NT2/D1 (cell line): ENCODE data around the gene IL1F10.

Source experiments
- DNase-seq: peaks from one replicate; pipeline ENCODE4 v3.0.0-alpha.2; 2011; ENCODE audit warnings: low read depth, low spot score
- H3K27me3 ChIP-seq: 2 replicates; pipeline ENCODE4 v1.6.0; 2011; ENCODE audit warnings: mild to moderate bottlenecking; ENCODE audit not compliant: insufficient read length, insufficient read depth
- H3K36me3 ChIP-seq: 2 replicates; pipeline ENCODE4 v1.6.1; 2011; ENCODE audit warnings: mild to moderate bottlenecking, low read length, mixed read lengths; ENCODE audit not compliant: insufficient read depth, insufficient read length
- H3K4me1 ChIP-seq: 2 replicates; pipeline ENCODE4 v1.5.1; 2011; ENCODE audit not compliant: insufficient read depth, insufficient read length
- H3K4me3 ChIP-seq: 2 replicates; pipeline ENCODE4 v1.5.1; 2011; ENCODE audit warnings: low read depth; ENCODE audit not compliant: insufficient read length
- H3K9ac ChIP-seq: 2 replicates; pipeline ENCODE4 v1.6.0; 2011; ENCODE audit warnings: low read depth; ENCODE audit not compliant: insufficient read length
- H3K9me3 ChIP-seq: 2 replicates; pipeline ENCODE4 v1.5.1; 2011; ENCODE audit warnings: mild to moderate bottlenecking, low read length; ENCODE audit not compliant: insufficient read depth
- SUZ12 ChIP-seq: IDR thresholded peaks from 2 replicates; pipeline ENCODE4 v1.6.1; 2011; ENCODE audit not compliant: insufficient read length, insufficient read depth; ENCODE audit errors: extremely low read depth
- YY1 ChIP-seq: IDR thresholded peaks from 2 replicates; pipeline ENCODE4 v1.6.1; 2011; ENCODE audit not compliant: insufficient read length, insufficient read depth
- ZNF274 ChIP-seq: IDR thresholded peaks from 2 replicates; pipeline ENCODE4 v1.6.1; 2011; ENCODE audit warnings: mild to moderate bottlenecking, low read depth, low read length

Gene IL1F10

GRCh38 chr2:113114224-113114945 is 46.6 kb downstream of the IL1F10 start:
- H3K4me1 ChIP-seq = no peaks in the 10 kb centered on the region
- no peaks in the 10 kb centered on the region for H3K27me3 ChIP-seq
- no peak for DNase-seq
- no peak overlapping the region for H3K9ac ChIP-seq
- H3K36me3 ChIP-seq = no peaks in the 10 kb centered on the region
- TF ChIP-seq SUZ12 = no peak
- TF ChIP-seq YY1 = no peak
- TF ChIP-seq ZNF274 = no peak
- H3K4me3 ChIP-seq = no peak overlapping the region
- H3K9me3 ChIP-seq = no peaks in the 10 kb centered on the region

DNA sequence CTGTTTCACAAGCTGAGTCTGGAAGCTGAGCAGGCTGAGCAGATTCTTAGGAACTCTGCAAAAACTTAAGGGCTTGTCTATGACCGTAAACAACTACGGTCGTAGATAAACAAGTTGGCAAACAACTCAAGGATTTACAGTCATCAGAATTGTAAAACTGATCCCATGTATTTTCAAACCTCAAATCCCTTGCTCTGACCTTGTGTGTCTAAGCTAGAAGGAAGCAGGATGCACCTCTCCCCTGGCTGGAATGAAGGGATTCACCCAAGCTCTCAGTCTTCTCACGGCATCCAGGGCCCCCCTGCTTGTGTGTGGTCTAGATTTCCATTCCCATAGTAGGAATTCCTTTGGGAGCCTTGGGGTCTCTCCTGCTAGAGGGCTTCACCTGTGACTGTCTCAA is 47.2 kb downstream of the IL1F10 start:
- no peak for DNase-seq

DNA sequence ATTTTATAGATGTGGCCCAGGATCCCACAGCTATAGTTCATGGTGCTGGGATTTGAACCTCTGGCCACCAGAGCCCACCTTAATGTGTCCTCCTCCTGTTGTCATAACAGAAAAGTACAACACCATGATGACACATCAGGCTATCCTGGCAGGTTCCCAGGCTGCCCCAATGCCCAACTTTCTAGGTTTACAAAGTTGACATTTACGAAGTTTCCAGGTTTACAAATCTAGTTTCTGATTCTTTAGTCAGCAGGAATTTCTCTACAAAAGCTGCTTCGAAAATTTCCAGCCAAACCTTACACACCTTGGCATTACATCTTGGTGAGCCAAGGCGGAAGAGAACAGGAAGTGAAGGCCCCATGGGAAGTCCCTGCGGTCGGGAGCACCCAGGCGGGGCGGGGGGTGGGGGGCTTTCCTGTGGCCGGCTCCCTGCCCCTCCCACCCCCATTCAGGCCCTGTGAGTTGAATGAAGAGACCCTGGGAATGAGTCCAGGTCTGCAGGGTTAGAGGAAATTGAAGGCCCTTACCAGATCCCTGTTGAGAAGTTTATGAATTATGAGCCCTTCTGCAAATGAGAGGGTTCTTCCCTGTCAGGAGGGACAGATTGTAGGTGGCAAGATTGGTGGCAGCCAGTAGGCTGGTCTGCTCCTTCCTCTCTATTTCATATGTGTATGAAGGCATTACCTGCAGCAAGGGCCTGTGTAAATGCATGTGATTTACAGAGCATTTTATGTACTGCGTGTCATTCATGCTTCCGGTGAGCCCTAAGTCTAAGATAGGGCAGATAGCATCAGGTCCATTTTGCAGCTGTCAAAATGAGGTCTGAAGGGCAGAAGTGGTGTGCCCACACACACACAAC is 48.6 kb downstream of the IL1F10 start:
- Histone ChIP-seq H3K36me3 (no peaks in the 10 kb centered on the region), H3K9me3 (no peaks in the 10 kb centered on the region), H3K4me3 (no peak overlapping the region), H3K27me3 (peaks cover 3% of the 10 kb centered on the region), H3K9ac (no peak overlapping the region), H3K4me1 (no peaks in the 10 kb centered on the region)
- DNase-seq = no peak
- TF ChIP-seq SUZ12 = no peak
- TF ChIP-seq YY1 = no peak
- TF ChIP-seq ZNF274 = no peak

More for the DNA sequence above, 47.2 kb downstream of the IL1F10 start:
- Histone ChIP-seq H3K27me3 (no peaks in the 10 kb centered on the region), H3K4me3 (no peak overlapping the region), H3K4me1 (no peaks in the 10 kb centered on the region), H3K36me3 (no peaks in the 10 kb centered on the region), H3K9me3 (no peaks in the 10 kb centered on the region), H3K9ac (no peak overlapping the region)
- no peak for TF ChIP-seq ZNF274
- no peak for TF ChIP-seq SUZ12
- no peak for TF ChIP-seq YY1

DNA sequence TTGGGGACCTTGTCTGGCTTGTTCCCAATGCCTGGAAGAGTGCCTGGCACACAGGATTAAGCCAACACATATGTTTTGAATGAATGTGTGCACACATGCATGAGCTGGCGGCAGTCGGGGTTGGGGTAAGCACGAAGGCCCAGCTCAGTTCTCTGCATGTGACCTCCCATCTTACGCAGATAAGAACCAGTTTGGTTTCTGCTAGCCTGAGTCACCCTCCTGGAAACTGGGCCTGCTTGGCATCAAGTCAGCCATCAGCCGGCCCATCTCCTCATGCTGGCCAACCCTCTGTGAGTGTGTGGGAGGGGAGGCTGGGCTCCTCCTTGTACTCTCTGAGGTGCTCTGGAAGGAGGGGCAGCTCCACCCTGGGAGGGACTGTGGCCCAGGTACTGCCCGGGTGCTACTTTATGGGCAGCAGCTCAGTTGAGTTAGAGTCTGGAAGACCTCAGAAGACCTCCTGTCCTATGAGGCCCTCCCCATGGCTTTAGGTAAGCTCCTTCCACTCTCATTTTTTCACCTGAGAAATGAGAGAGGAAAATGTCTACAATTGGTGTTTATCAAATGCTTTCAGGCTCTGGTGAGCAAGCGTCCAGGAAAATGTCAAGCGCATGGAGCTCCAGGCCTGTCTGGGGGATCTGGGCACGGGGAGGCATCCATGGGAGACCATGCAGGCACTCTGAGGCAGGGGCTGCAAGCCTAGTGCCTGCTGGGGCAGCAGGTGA is 49.9 kb downstream of the IL1F10 start:
- no peak overlapping the region for H3K9ac ChIP-seq
- peaks cover 3% of the 10 kb centered on the region for H3K27me3 ChIP-seq
- DNase-seq = no peak
- TF ChIP-seq YY1 = no peak
- no peak for TF ChIP-seq ZNF274
- no peak for TF ChIP-seq SUZ12
- H3K9me3 ChIP-seq = no peaks in the 10 kb centered on the region
- no peaks in the 10 kb centered on the region for H3K36me3 ChIP-seq
- no peaks in the 10 kb centered on the region for H3K4me1 ChIP-seq
- H3K4me3 ChIP-seq = no peak overlapping the region

DNA sequence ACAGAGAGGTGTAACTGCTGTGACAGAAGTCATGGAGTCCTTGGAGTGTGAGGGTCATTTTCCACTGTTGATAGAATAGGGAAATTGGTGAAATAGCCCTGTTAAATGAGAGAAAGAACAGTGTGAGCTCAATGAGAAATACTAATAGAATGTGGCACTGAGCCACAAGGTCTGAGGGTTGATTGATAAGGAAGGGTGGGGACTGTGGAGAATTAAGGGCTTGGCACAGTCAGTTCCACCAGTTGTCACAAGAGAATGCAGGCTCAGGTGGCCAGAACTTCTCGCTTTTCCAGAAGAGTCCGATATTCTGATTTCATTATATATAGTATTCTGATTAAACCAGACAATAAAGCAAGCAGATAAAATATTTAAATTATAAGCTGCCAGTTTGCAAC is 50.5 kb downstream of the IL1F10 start:
- H3K9me3 ChIP-seq = no peaks in the 10 kb centered on the region
- no peaks in the 10 kb centered on the region for H3K4me1 ChIP-seq
- peaks cover 3% of the 10 kb centered on the region for H3K27me3 ChIP-seq
- H3K9ac ChIP-seq = no peak overlapping the region
- DNase-seq = no peak
- no peaks in the 10 kb centered on the region for H3K36me3 ChIP-seq
- no peak for TF ChIP-seq SUZ12
- no peak overlapping the region for H3K4me3 ChIP-seq

- no peak overlapping the region for H3K9ac ChIP-seq
- H3K4me1 ChIP-seq = no peaks in the 10 kb centered on the region
- H3K9me3 ChIP-seq = no peaks in the 10 kb centered on the region
- no peaks in the 10 kb centered on the region for H3K36me3 ChIP-seq
- no peak for DNase-seq
- TF ChIP-seq YY1 = no peak
- TF ChIP-seq SUZ12 = no peak
- TF ChIP-seq ZNF274 = no peak
- peaks cover 3% of the 10 kb centered on the region for H3K27me3 ChIP-seq
- no peak overlapping the region for H3K4me3 ChIP-seq
Observed at GRCh38 chr2:113119111-113119510, 51.3 kb downstream of the IL1F10 start.

GRCh38 chr2:113120861-113121260 is 53.1 kb downstream of the IL1F10 start:
- Histone ChIP-seq H3K9ac (no peak overlapping the region), H3K36me3 (no peaks in the 10 kb centered on the region), H3K4me1 (no peaks in the 10 kb centered on the region), H3K27me3 (peaks cover 3% of the 10 kb centered on the region), H3K9me3 (no peaks in the 10 kb centered on the region), H3K4me3 (no peak overlapping the region)
- TF ChIP-seq YY1 = no peak
- TF ChIP-seq ZNF274 = no peak
- TF ChIP-seq SUZ12 = no peak
- no peak for DNase-seq
